HG02571 (cell line): ENCODE data around the gene KRT77.

Experiments
- ATAC-seq: cut with Tn5 transposase; IDR thresholded peaks from one replicate; pipeline ENCODE4 v1.9.1; 2021; ENCODE audit warnings: mild to moderate bottlenecking, moderate library complexity; ENCODE audit not compliant: unreplicated experiment

Gene KRT77

GRCh38 chr12:52694151-52694550, 9.2 kb downstream of the KRT77 start:
- no peak for ATAC-seq

GRCh38 chr12:52693261-52693660, 10.1 kb downstream of the KRT77 start:
- no peak for ATAC-seq

- no peak for ATAC-seq
These were observed 11.1 kb downstream of the KRT77 start for GRCh38 chr12:52692254-52692653.

- no peak for ATAC-seq
These were observed 11.5 kb downstream of the KRT77 start for GRCh38 chr12:52691841-52692150.

- ATAC-seq: no peak
These were observed 12.1 kb downstream of the KRT77 start for GRCh38 chr12:52691076-52691840.

- ATAC-seq: no peak
These were observed 12.8 kb downstream of the KRT77 start for GRCh38 chr12:52690351-52691075.

GRCh38 chr12:52689936-52690335, 13.4 kb downstream of the KRT77 start:
- ATAC-seq: no peak

DNA sequence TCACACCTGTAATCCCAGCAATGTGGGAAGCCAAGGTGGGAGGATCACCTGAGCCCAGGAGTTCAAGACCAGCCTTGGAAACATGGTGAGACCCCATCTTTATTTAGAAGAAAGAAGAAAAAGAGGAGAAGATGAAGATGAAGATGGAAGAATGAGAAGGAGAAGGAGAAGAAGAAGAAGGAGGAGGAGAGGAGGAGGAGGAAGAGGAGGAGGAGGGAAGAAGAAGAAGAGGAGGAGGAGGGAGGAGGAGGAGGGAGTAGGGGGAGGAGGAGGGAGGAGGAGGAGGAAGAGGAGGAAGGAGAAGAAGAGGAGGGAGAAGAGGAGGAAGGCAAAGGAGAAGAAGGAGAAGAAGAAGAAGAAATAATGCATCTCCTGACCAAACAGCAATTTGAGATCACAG, 14.1 kb downstream of the KRT77 start:
- no peak for ATAC-seq

DNA sequence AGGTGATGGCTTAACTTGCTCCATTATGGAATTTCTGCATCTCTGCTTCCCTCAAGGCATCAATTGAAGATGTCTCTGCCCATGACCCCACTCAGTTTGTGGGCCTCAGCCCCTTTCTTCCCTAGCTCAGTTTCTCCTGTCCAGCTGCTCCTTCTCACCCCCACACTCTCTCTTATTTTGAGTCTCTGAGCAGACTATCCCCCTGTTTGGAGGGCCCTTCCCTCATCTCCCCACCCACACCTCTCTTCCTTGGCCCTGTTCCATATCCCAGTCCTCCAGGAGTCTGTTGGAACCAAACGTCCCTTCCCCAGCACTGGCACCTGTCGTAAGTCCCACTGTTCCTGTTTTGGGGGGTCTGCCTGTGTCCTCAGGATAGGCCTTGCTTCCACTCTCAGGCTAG, 14.8 kb downstream of the KRT77 start:
- ATAC-seq: no peak

DNA sequence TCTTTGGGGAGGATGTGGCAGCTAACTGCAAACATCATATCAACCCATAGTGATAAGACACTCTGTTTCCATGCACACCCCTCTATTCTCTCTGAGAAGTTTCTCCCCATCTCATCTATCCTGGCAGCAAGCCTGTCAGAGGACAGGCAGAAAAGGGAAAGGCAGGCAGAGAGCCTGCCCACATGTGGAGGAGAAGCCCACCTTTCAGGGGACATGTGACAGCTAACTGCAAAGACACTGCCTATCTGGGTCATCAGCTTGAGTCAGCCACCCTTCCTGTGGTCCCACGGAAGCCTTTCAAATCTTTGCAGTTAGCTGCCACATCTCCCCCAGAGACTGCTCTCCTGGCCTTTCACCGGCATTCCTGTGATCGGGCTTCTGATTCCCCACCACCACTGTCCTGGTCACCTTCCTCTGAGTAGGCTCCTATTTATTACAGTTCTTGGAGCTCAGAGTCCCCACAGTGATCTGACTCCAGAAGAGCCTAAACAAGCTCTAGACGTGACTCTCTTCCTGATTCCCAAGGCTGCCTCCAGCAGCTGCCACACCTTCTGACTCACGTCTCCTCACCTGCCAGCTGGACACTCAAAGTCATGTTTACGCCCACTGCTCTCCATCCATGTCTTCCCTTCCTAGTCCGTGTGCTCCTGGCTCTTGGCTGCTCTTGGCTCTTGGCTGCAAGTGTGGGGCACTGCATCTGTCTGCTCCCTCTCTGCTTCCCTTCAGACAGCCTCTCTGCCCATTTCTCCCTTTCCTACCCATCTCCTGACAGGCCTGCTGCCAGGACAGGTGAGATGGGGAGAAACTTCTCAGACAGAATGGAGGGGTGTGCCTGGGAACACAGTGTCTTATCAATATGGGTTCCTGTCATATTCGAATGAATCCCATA, 15.6 kb downstream of the KRT77 start:
- ATAC-seq: no peak

GRCh38 chr12:52686756-52687487, 16.4 kb downstream of the KRT77 start:
- ATAC-seq: no peak

GRCh38 chr12:52686063-52686462, 17.3 kb downstream of the KRT77 start:
- no peak for ATAC-seq

GRCh38 chr12:52685406-52685890, 17.9 kb downstream of the KRT77 start:
- no peak for ATAC-seq

DNA sequence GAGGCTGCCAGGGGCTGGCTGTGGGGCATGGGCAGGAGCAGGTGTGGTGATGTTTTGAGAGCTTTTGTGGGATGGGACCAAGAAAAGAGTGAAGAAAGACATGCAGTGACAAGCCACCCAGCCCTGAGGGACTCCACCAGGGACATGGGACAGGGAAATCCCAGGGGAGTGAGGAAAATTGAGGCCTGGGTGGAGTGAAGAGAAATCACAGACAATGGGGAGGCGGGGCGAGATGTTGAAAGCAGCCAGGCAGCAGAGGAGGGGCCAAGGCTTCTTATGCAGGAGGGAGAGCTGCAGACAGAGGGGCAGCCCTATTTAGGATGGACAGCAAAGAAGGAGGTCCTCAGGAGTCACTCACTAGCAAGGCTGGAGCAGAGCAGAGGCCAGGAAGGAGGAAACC, 18.9 kb downstream of the KRT77 start:
- ATAC-seq: no peak

DNA sequence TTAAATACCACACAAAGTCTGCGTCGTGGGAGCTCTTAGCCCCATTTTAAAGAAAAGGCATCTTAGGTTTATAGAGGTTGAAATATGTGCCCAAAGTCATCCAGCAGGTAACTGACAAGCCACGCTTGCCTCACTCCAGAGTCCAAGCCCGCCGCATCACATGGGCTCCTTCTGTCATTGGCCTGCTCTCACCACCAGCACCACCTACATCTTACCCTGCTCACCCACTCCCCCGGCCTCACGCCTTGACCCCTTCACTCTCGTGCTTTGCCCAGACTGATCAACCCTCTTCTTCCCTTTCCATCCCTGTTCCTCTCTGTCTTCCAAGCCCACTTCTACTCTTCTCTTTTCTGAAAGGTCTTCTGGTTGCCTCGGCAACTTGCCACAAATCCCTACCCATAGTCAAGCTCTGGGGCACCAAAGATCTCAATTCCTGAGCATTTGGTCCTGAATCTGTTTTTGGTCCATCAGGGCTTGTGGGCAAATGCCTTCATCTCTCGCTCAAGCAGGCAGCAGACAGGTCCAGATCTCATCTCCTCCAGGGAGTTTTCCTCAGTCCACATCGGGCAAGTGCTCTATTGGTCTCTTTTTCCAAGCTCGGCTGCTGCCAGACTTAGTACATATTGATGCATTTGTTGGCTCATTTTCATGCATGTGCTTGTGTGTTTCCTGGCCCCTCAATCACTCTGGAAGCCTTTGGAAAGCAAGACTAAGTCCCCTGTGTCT, 19.6 kb downstream of the KRT77 start:
- no peak for ATAC-seq

GRCh38 chr12:52682938-52683574, 20.3 kb downstream of the KRT77 start:
- no peak for ATAC-seq

- no peak for ATAC-seq
These were observed 21.0 kb downstream of the KRT77 start for GRCh38 chr12:52682381-52682660.

GRCh38 chr12:52681526-52682380, 21.6 kb downstream of the KRT77 start:
- ATAC-seq: no peak

DNA sequence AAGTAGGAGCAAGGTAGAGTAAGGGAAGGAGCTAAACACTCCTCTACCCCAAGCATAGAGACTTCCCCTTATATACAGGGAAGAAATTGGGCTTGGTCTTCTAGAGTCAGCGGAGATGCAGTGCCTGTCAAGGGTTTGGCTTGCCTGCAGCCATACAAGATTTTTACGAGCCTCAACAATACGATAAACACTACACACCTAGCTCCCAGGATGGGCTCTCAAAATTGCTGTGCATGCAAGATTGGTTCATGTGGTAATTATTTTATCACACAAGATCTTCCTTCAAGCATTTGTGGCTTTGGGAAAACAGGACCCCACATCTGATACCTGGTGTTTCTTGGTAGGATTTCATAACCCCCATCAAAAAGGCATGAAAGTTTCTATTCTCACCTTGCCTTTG, 23.0 kb downstream of the KRT77 start, which contains the start of gene KRT1:
Gene KRT1 (minus strand): TSS at position 45 of the 400 bp plus-strand sequence. CDS start 59 bp downstream, outside the sequence.
- no peak for ATAC-seq
